Measurements from ENCODE around the gene TMEM91.

TMEM91 gene

GRCh38 chr19:41415154-41415571, 38.8 kb downstream of the TMEM91 start:
- Histone ChIP-seq H3K4me1 (peaks cover 12% of the 10 kb centered on the region), H3K27me3 (no peaks in the 10 kb centered on the region), H3K9me3 (no peaks in the 10 kb centered on the region), H3K36me3 (peaks cover 51% of the 10 kb centered on the region), H3K4me3 (ENCODE audit: low read depth, low read length) (no peak overlapping the region)
- peak; percentile 67 for DNase-seq
- no peak for TF ChIP-seq CTCF (IDR thresholded peaks at IDR 0.05; ENCODE audit: low read depth, low read length)

- H3K27me3 ChIP-seq: no peaks in the 10 kb centered on the region
- no peaks in the 10 kb centered on the region for H3K9me3 ChIP-seq
- TF ChIP-seq CTCF (IDR thresholded peaks at IDR 0.05; ENCODE audit: low read depth, low read length): no peak
- DNase-seq: no peak
- H3K36me3 ChIP-seq: peaks cover 49% of the 10 kb centered on the region
- H3K4me3 ChIP-seq (ENCODE audit: low read depth, low read length): no peak overlapping the region
- peaks cover 11% of the 10 kb centered on the region for H3K4me1 ChIP-seq
Observed at GRCh38 chr19:41416194-41416674, 39.9 kb downstream of the TMEM91 start.

- Histone ChIP-seq H3K27me3 (no peaks in the 10 kb centered on the region), H3K36me3 (peaks cover 34% of the 10 kb centered on the region)
- no peak for DNase-seq
Observed at GRCh38 chr19:41420101-41420880, 44.0 kb downstream of the TMEM91 start.

GRCh38 chr19:41421314-41421713, 45.0 kb downstream of the TMEM91 start:
- DNase-seq: no peak
- H3K4me1 ChIP-seq: no peaks in the 10 kb centered on the region
- peaks cover 32% of the 10 kb centered on the region for H3K36me3 ChIP-seq

More at GRCh38 chr19:41420101-41420880, 44.0 kb downstream of the TMEM91 start:
- TF ChIP-seq CTCF (IDR thresholded peaks at IDR 0.05; ENCODE audit: low read depth, low read length): no peak
- no peaks in the 10 kb centered on the region; the same call in 1 of the 2 replicates for H3K4me1 ChIP-seq
- no peak overlapping the region for H3K4me3 ChIP-seq (ENCODE audit: low read depth, low read length)
- no peaks in the 10 kb centered on the region for H3K9me3 ChIP-seq

GRCh38 chr19:41421973-41422372, 45.6 kb downstream of the TMEM91 start:
- no peaks in the 10 kb centered on the region for H3K27me3 ChIP-seq
- DNase-seq: no peak
- no peak for TF ChIP-seq CTCF (IDR thresholded peaks at IDR 0.05; ENCODE audit: low read depth, low read length)
- no peaks in the 10 kb centered on the region for H3K9me3 ChIP-seq
- peaks cover 33% of the 10 kb centered on the region for H3K36me3 ChIP-seq
- peaks cover 4% of the 10 kb centered on the region; the same call in 1 of the 2 replicates for H3K4me1 ChIP-seq
- no peak overlapping the region for H3K4me3 ChIP-seq (ENCODE audit: low read depth, low read length)

More at GRCh38 chr19:41421314-41421713, 45.0 kb downstream of the TMEM91 start:
- TF ChIP-seq CTCF (IDR thresholded peaks at IDR 0.05; ENCODE audit: low read depth, low read length): no peak
- Histone ChIP-seq H3K27me3 (no peaks in the 10 kb centered on the region), H3K4me3 (ENCODE audit: low read depth, low read length) (no peak overlapping the region), H3K9me3 (no peaks in the 10 kb centered on the region)

- DNase-seq: no peak
- peaks cover 30% of the 10 kb centered on the region for H3K36me3 ChIP-seq
- peaks cover 6% of the 10 kb centered on the region; the same call in 1 of the 2 replicates for H3K4me1 ChIP-seq
- no peaks in the 10 kb centered on the region for H3K9me3 ChIP-seq
- TF ChIP-seq CTCF (IDR thresholded peaks at IDR 0.05; ENCODE audit: low read depth, low read length): no peak
- H3K27me3 ChIP-seq: no peaks in the 10 kb centered on the region
- H3K4me3 ChIP-seq (ENCODE audit: low read depth, low read length): no peak overlapping the region
Observed at GRCh38 chr19:41422456-41422855, 46.1 kb downstream of the TMEM91 start.

All from BE2C (cell line).